Measurements from ENCODE around the gene LIN28B. TPM values are rescaled to one million over a fixed set of nuclear protein-coding genes. Genes with fewer than 3 reads are reported as not detected.

The LIN28B gene
- total RNA-seq, 2 donors from 2014 or later = not detected

DNA sequence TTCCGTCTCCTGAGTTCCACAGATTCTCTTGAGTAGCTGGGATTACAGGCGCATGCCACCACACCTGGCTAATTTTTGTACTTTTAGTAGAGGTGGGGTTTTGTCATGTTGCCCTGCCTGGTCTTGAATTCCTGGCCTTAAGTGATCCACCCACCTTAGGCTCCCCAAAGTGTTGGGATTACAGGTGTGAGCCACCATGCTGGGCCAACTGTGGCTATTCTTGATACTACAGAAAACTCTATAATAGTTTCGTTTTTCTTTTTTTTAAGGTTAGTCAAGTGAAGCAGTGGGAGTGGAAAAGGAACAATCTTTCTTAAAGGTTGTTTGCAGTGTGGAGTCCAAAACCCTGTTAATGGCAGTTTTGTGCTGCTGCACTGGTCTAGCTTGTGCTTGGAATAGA is 138.2 kb downstream of the LIN28B start:
- Histone ChIP-seq H3K4me1 (no peaks in the 10 kb centered on the region), H3K9me3 (no peaks in the 10 kb centered on the region), H3K27ac (no peak overlapping the region), H3K27me3 (no peaks in the 10 kb centered on the region), H3K4me3 (no peak overlapping the region), H3K36me3 (peaks cover 20% of the 10 kb centered on the region)
- TF ChIP-seq, protein P1, sequence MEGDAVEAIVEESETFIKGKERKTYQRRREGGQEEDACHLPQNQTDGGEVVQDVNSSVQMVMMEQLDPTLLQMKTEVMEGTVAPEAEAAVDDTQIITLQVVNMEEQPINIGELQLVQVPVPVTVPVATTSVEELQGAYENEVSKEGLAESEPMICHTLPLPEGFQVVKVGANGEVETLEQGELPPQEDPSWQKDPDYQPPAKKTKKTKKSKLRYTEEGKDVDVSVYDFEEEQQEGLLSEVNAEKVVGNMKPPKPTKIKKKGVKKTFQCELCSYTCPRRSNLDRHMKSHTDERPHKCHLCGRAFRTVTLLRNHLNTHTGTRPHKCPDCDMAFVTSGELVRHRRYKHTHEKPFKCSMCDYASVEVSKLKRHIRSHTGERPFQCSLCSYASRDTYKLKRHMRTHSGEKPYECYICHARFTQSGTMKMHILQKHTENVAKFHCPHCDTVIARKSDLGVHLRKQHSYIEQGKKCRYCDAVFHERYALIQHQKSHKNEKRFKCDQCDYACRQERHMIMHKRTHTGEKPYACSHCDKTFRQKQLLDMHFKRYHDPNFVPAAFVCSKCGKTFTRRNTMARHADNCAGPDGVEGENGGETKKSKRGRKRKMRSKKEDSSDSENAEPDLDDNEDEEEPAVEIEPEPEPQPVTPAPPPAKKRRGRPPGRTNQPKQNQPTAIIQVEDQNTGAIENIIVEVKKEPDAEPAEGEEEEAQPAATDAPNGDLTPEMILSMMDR (IDR thresholded peaks at IDR 0.05) = no peak
- DNase-seq (ENCODE audit: low spot score) = no peak

- no peak for DNase-seq (ENCODE audit: low spot score)
- no peaks in the 10 kb centered on the region for H3K9me3 ChIP-seq
- TF ChIP-seq, protein P1 (IDR thresholded peaks at IDR 0.05) = no peak
- H3K27me3 ChIP-seq = no peaks in the 10 kb centered on the region
- no peak overlapping the region for H3K27ac ChIP-seq
- H3K4me1 ChIP-seq = no peaks in the 10 kb centered on the region
- H3K36me3 ChIP-seq = peaks cover 27% of the 10 kb centered on the region
- no peak overlapping the region for H3K4me3 ChIP-seq
Observed at GRCh38 chr6:105097288-105097687, 140.4 kb downstream of the LIN28B start.

- no peak for DNase-seq (ENCODE audit: low spot score)
- no peak overlapping the region for H3K27ac ChIP-seq
- H3K4me3 ChIP-seq = no peak overlapping the region
- TF ChIP-seq, protein P1 (IDR thresholded peaks at IDR 0.05) = no peak
- H3K27me3 ChIP-seq = no peaks in the 10 kb centered on the region
- no peaks in the 10 kb centered on the region for H3K4me1 ChIP-seq
- H3K9me3 ChIP-seq = no peaks in the 10 kb centered on the region
- H3K36me3 ChIP-seq = peaks cover 27% of the 10 kb centered on the region
Observed at GRCh38 chr6:105099371-105099770, 142.5 kb downstream of the LIN28B start.

DNA sequence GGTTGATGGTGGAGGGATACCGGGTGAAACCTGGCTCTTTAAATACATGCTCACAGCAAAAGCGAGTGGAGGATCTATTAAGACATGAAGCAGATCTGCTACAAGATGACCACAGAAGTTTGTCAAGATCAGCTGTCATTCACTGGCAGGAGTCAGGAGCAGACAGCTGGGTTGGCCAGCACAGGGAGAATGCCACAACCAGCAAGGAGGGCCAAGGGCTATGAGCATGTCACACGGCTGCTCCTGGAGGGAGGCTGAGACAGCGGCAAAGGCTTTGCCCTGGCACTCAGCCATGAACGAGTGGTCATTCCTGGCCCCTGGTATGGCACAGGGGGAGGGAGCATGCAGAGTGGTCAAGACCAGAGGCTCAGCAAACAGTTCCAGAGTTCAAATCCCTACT is 145.3 kb downstream of the LIN28B start:
- no peaks in the 10 kb centered on the region for H3K9me3 ChIP-seq
- H3K27me3 ChIP-seq = no peaks in the 10 kb centered on the region
- no peaks in the 10 kb centered on the region for H3K4me1 ChIP-seq
- no peak overlapping the region for H3K27ac ChIP-seq
- no peak overlapping the region for H3K4me3 ChIP-seq
- DNase-seq (ENCODE audit: low spot score) = no peak
- peaks cover 31% of the 10 kb centered on the region for H3K36me3 ChIP-seq
- TF ChIP-seq, protein P1 (IDR thresholded peaks at IDR 0.05) = no peak

GRCh38 chr6:105105094-105105493 is 148.2 kb downstream of the LIN28B start:
- peaks cover 12% of the 10 kb centered on the region for H3K36me3 ChIP-seq
- no peak overlapping the region for H3K4me3 ChIP-seq
- no peaks in the 10 kb centered on the region for H3K9me3 ChIP-seq
- no peak for DNase-seq (ENCODE audit: low spot score)
- TF ChIP-seq, protein P1 (IDR thresholded peaks at IDR 0.05) = no peak
- H3K27ac ChIP-seq = no peak overlapping the region
- H3K27me3 ChIP-seq = no peaks in the 10 kb centered on the region
- H3K4me1 ChIP-seq = no peaks in the 10 kb centered on the region

DNA sequence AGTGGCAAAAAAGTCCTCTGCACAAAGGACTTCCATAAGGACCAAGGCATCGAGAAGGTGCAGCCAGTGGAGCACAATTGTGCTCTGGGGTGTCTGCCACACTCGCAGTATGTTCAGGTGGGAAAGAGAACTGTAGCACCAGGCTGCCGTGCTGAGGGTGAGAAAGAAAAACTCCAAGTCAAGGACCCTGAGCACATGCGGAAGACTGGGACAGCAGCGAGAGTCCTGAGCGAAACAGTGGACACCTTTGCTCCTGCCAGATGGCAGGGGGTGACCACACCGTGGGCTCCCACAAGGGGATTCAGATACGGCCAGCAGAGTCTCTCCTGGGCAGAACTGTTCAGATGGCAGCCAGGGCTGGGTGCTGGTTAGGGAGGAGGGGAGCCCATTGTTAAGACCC is 149.4 kb downstream of the LIN28B start:
- TF ChIP-seq, protein P1 (IDR thresholded peaks at IDR 0.05) = no peak
- H3K27ac ChIP-seq = no peak overlapping the region
- no peak for DNase-seq (ENCODE audit: low spot score)
- H3K9me3 ChIP-seq = no peaks in the 10 kb centered on the region
- H3K4me3 ChIP-seq = no peak overlapping the region
- no peaks in the 10 kb centered on the region for H3K4me1 ChIP-seq
- no peaks in the 10 kb centered on the region for H3K27me3 ChIP-seq
- peaks cover 5% of the 10 kb centered on the region for H3K36me3 ChIP-seq
